NCI-H510A (cell line): ENCODE data around the gene HES2.
"Not testable (repeated sequence)": the region's sequence is repeated elsewhere in the genome, so short reads cannot be mapped to it uniquely, and the experiment has no call there.

Experiments used
- DNase-seq: peaks from one replicate; lab custom pipeline; 2025; lab: John Stamatoyannopoulos, UW

The HES2 gene, protein sequence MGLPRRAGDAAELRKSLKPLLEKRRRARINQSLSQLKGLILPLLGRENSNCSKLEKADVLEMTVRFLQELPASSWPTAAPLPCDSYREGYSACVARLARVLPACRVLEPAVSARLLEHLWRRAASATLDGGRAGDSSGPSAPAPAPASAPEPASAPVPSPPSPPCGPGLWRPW

DNA sequence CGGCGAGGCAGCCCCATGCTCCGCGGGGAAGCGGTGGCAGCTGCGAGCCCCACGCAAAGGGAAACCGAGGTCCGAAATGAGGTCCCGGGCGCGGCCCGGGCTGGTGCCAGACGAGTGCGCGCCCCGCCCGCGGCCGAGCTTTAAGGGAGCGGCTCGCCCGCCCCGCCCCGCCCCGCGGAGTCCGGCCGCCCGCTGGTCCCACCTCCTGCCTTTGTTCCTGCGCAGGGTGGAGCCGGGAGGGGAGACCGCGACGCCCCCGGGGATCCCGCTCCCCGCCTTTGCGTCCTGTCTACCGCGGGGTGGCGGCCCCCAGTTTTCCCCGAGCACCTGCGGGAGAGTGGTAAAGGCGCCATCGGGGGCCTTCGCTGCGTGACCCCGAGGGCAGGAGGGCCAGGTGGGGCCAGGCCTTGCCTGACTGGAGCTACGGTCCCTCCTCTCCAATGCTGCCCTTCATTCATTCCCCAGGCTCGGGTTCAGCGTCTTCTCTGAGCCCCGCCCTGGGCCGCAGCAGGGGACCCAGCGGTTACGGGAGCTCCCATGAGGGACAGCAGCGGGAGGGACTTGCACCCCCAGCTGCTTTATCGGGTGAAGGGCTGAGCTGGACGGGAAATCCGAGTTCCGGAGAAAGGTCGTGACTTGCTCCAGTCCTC, at the start of gene HES2:
TSS of gene HES2 (minus strand) at position 116 of the 650 bp plus-strand sequence. CDS start at position 17, 99 bp downstream.
- no peak for DNase-seq

DNA sequence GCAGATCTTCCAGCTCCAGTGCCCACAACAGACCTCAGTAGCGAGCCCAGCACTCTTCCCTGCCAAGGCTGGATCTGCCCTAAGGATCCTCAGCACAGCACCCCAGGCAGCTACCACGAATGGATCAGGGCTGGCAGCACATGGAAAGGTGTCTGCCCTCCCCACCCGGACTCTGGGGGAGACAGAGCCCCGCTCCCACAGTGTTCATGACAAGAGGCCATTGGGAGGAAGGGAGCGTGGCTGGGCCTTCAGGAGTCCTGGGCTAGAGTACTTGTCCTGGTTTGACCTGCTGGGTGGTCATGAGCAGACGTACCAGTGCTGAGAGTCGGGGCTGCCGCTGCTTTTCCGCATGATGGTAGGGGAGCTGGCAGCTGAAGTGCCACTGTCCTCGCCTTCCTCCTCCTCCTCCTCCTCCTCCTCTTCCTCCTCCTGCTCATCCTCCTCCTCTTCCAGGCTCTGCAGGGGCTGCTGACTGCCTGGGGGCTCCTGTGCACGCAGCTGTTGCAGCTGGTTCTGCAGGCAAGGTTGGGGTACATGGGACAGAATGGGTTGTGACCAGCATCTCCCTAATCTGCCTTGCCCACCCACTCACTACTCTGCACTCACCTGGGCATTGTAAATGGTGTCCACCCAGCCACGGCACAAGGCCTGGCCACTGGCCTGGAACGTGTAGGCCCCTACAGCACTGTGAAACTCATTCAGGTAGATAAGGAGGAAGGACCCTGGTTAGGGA, 49.2 kb upstream of the HES2 start:
- no peak for DNase-seq

DNA sequence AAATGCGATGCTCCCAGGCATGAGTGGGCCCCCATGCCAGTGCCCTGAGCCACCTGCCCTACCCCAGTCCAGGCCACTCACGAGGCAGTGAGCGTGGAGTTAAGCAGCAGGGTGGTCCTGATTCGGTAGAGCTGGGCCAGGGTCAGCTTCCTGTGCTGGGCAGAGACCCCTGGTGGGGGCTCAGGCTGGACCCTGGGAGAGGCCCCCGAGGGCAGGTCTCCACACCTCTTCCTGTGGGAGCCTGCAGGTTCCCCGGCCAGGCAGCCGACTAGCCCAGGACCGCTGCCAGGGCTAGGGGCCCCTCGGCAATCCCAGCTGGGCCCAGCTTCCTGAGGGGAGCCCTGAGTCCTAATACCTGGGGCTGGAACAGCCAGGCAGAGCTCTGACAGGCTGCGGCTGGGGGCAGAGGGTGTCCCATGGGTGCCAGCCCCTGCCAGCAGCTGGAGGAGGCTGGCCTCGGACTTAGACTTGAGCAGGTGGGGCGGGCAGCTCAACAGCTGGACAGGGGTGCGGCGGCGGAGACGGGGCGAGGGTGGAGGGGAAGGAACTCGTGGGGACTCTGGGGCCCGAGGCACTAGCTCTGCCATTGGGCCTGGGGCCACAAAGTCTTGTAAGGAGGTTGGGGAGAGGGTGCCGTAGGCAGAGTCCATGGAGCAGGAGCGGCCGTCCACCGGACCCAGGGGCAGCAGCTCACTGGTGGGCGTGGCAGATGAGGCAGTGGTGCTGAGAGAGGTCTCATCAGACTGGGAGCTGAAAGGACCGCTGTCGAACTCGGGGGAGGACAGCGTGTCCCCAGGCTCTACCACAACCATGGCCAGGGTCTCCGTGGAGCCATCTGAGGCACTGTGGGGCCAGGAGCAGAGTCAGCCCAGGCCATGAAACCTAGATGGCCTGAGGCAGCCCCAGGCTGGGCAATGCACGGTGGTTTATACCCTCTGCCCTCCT, 48.3 kb upstream of the HES2 start:
- no peak for DNase-seq

DNA sequence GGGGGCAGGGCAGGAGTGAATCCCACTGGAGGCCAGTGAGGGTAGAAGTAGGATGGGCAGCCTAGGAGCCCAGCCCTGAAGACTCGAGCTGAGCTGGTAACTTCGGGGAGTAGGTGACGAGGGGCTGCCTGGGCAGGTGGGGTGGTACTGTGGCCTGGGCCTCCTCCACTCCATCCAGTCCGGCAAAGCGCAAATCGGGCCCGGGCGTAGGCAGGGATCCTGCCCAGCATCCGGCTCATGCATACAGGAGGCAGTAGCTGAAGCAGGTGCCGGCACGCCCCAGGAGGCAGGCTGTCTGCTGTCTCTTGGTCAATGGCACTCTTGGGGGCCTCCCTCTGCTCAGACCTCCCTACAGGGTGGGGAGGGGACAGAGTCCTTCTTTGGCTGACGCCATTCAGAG, 47.5 kb upstream of the HES2 start:
- DNase-seq, result no peak

DNA sequence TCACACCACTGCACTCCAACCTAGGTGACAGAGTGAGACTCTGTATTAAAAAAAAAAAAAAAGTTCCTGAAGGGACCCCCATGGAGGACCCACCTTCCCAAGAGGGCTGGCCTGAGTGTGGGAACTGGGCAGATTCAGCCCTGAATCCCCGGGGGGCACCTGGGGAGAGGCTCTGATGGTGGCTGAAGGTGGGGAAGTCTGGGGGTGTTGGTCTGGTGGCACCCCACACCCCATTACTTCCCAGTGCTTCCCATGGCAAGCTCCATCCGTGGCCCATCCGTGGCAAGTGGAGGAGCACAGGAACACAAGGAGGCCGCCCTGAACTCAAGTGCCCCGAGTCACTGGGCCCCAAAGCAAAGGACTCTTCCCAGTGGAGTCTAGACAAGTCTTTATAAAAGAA, 47.0 kb upstream of the HES2 start:
- no peak for DNase-seq

DNA sequence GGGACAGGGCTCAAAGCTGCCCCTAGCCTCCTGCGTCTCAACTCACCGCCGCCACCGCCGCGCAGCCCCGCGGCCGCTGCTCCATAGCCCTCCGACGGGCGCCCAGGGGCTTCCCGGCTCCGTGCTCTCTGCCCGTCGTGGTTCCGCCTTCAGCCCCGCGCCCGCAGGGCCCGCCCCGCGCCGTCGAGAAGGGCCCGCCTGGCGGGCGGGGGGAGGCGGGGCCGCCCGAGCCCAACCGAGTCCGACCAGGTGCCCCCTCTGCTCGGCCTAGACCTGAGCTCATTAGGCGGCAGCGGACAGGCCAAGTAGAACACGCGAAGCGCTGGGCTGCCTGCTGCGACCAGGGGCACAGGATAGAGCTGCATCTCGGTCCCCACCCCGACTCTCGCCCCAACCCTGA, 46.3 kb upstream of the HES2 start, which contains the start of gene TNFRSF25:
TSS of gene TNFRSF25 (minus strand) at position 151 of the 400 bp plus-strand sequence. CDS start at position 85, 66 bp downstream.
- peak; percentile 93 for DNase-seq

DNA sequence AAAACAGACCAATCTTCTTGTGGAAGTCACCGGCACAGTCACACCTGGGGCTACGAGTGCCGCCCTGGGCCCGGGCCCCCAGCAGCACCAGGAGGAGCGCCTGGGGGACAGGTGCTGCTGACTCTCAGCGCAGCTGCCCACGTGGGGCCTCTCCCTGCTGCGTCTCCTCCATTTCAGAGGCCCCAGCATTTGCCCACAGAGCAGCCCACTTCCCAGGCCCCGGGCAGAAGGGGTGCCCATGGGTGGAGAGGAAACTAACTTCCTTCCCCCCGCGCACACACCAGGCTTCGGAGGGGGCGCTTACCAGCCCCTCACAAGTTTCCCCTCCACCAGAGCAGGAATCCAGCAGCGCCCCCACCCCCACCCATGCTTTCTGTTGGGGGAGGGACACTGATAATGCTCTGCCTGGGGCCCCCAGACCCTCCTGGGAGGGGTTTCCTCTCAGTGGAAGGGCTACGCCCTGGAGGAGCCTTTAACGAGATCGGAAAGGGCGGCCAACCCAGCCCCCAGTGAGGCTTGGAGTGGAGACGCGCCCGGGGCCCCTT, 45.8 kb upstream of the HES2 start:
- peak; percentile 81 for DNase-seq

DNA sequence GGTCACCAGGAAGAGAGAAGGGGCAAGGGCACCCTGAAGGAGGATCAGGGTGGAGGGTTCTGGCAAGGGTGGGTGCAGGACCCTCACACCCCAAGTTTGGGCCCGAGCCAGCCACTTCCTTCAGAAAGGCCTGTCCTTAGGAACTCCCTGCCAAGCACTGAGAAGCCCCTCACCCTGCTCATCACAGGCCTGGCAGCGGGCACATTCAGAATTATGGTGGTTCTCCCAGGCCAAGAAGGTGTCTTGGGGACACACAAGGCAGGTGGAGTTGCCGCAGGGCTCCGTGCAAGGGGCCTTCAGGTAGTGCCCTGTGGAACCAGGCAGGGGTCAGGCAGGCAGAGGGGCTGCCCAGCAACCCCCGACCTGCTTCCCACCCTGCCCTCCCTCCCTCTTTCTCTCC, 45.2 kb upstream of the HES2 start:
- no peak for DNase-seq

DNA sequence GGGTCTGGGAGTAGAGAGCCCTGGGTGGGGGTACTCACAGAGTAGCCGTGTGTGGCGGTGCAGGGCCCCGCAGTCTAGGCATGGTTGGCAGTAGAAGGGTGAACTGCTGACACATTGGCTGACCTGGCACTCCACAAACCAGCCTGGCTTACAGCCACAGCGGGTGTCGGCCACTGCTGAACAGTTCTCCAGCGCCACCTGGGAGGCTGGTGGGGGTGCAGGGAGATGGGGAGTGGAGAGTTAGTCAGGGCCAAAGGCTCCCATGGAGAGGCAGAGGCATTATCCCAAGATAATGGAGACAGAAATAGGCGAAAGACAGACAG, 44.8 kb upstream of the HES2 start:
- peak; percentile 75 for DNase-seq

DNA sequence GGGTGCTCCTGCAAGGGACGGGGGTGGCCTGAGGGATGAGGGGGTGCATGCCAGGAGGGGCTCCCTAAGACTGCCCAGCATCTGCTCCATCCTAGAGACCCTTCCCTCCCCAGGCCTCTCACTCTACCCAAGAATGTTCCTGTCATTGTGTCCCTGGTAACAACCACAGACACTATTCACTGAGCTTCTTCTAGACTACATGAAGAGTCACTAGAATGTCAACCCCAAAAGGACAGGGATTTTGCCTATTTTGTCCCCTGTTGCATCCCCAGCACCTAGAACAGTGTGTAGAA, 43.3 kb upstream of the HES2 start:
- no peak for DNase-seq

DNA sequence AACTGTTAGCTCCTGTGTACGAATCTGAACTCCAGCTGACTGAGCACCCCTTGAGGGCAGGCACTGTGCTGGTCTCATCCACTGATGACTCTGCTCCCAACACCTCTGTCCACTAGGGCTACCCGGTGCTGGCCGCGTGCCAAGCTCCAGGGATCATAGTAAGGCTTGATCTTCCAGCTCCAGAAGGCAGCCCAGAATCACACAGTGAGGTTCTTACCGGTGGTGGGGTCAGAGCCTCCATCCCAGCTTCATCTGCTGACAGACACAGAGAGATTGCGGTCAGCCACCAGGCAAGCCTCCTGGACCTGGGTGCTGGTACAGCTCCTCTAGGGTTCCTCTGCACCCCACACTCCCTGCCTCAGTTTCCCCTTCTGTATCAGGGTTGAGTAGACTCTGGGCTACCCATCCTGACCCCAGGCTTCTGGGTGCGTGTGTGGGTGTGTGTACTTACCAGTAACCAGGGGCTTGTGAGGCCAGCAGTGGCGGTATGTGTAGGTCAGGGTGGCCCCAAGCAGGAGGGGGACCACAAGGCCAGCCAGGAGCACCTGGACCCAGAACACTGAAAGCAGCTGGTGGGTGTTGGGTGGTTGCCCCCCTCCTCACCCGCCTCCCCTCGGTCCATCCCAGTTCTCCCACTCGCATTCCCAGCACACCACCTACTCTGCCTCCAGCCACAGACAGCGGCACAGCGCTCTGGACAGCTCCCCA, 42.8 kb upstream of the HES2 start:
- DNase-seq, result no peak

DNA sequence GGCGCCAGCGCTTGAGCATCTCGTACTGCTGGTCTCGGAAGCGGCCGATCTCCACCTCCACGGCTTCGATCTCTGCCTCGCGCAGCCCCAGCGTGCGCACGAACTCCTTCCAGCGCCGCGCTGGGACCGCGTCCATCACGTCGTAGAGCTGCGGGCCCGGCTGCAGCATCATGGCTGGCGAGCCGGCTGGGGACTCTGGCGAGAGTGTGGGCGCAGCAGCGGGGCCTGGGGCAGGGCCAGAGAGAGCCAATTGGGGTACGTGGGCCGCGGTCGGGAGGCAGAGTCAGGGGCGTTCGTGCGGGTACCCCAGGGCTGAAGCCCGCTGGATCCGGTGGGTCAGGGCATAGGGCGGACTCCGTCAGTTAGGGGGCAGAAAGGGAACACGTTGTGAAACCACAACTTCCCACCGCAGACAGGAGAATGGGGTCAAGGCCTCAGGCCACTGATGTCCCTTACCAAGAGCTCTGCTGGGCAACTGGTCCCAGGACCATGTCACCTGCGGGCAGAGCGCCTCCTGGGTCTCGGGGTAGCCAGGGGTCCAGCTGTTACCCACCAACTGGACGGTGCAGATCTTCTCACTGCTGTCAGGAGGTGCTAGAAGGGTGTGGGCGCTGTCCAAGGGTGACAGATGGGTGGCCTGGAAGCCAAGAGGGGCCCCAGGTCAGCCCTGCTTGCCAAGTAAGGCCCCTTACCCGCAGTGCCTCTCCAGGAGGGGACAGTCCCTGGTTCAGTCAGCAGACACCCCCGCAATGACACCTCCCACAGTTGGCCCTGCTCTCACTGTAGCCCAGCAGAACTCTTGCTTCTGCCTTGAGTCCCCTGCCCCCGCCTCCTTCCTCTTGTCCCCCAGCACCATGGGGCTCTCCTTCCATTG, 42.1 kb upstream of the HES2 start:
- DNase-seq, result no peak

DNA sequence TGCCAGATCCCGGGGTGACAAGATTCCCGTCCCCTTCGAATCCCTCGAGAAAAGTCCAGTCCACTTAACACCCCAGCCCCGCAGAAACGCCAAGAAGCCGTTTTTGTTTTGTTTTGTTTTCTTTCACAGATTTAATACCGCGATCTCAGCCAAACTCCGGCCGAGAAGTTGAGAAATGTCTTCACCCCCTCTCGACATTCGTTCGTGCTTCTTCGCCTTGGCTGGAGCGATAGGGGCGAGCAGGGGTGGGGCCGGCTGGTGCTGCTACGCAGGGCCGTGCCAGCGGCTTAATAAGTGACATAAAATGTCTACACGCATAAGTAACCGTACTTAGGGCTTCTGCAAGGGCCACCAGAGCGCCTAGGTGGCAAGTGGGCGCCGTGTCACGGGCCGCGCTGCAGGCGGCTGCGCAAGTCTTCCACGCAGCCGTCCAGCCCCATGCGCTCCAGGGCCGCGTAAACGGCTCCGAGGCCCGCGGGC, 41.4 kb upstream of the HES2 start:
- no peak for DNase-seq

DNA sequence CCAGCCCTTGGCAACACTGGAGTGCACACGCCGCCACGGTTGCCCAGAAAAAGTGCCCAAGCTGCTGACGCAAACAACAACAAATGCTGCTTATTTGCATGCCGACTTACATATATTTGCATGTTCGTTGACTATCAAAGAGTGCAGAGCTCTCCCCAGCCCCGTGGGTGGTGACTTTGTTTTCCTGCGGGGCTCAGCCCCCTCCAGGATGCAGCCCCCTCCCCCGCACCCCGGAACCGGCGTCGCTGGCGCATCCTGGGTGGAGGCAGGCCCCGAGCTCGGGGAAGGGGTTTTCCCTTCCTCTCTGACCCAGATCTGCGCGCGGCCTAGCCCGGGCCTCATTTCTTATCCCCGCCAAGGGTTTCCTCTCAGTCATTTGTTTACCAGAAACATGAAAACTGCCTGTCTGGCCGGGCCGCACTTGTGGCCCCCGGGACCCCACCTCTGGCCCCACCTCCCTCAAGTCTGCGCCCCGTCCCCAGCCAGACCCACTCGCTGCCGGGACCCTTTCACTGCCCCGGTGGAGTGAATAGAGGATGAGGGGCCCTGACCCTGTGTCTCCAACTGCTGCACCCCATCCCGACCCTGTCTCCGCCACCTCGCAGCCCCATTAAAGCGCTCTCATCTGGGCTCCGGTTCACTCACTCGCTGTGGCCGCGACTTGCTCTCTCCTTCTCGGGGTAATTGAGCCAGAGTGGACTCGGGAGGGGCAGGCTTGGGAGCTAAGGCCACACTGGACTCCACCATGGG, 40.8 kb upstream of the HES2 start:
- DNase-seq, result no peak

DNA sequence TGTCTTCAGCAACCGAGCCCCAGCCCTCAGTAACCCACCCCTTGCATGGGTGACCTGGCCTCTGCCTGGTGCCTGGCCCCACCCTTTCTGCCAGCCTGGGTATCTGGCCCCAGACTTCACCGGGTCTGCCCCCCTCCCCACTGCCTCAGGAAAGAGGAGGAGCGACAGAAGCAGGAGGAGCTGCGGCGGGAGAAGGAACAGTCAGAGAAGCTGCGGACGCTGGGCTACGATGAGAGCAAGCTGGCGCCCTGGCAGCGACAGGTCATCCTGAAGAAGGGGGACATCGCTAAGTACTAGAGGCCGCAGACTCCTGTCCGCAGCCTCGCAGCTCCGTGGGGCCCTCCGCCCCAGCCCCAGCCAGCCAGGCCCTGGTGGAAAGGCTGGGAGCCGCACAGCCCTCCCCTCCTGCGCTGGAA, 40.1 kb upstream of the HES2 start:
- no peak for DNase-seq

DNA sequence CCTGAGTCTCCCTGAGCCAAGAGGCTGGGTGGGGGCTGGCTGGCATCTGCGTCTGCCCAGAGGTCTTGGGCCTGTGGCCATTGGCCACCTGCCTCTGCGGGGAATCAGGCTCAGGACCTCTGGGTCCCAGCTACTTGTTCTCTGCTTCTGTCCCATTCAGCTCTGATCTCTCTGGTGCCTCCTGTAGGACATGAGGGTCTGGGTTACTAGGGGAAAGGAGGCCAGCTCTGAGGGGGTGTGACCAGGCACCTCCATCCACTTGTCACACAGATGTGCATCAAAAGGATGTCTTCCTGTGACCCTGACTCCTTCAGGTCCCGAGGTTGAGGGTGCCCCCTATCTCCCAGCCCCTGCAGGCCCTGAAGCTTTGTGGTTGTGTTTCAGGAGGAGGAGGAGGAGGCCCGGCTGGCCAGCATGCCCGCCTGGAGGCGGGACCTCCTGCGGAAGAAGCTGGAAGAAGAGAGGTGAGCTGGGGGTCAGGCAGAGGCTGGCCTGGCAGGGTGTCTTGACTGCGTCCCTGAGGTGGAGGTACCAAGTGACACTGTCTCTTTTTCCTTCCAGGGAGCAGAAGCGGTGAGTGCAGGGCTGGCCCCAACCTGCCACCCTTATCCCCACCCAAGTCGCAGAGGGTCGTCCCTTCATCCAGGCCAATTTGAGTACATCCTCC, 37.2 kb upstream of the HES2 start:
- no peak for DNase-seq

DNA sequence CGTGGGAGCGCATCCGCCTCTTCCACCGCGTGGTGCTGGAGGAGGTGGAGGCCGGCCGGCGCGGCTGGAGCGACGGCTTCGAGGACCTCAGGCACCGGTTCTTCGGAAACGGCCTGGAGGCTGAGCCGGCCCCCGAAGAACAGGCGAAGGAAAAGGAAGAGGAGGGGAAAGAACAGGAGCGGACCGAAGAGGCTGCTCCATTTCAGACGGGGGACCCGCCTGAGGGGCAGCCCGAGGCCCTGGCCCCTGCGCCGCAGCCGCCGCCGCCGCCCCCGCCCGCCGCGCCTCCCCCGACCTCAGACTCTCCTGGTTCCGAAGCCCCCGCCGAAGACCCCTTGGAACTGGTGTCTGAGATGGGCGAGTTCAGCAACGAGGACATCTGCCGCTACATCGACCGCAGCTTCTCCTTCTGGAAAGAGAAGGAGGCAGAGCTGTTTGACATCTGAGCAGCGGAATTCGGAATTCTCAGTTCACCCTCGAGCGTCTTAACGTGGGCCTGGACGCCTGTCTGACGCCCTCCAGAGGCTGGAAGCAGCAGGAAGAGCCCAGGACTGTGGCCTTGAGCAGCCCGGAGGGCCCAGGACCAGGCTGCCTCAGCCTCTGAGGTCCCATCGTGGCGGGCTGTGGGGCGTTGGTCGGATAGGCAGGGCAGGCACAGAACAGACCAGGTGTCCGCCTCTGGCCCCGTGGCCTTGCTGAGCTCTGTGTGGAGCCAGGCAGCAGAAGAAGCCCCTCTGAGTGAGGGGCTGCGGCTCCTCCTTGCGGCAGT, 36.2 kb upstream of the HES2 start:
- not testable (repeated sequence) for DNase-seq
